Activated naive CD4-positive, alpha-beta T cell (primary cell): ENCODE results near the gene RAB1A.
"Not testable (repeated sequence)": the region's sequence is repeated elsewhere in the genome, so short reads cannot be mapped to it uniquely, and the experiment has no call there.

Experiments used
- DNase-seq, 4 experiments: peaks; one replicate each; lab custom pipeline; 2025; lab: John Stamatoyannopoulos, UW

Gene RAB1A

DNA sequence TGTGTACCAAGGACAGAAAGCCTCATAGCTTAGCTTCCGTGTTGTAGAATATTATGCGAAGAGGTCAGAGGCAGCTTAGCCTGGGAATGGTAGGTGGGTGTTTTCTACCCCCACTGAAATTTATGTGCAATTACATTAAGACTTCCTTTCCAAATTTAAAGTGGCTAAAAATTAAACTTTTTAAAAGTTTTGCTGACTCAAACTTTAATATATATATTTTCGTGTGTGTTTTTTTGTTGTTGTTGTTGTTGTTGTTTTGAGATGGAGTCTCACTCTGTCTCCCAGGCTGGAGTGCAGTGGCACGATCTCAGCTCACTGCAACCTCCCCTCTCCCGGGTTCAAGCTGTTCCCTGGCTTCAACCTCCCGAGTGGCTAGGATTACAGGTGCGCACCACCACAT is 4.3 kb upstream of the RAB1A start:
- DNase-seq, result no peak

DNA sequence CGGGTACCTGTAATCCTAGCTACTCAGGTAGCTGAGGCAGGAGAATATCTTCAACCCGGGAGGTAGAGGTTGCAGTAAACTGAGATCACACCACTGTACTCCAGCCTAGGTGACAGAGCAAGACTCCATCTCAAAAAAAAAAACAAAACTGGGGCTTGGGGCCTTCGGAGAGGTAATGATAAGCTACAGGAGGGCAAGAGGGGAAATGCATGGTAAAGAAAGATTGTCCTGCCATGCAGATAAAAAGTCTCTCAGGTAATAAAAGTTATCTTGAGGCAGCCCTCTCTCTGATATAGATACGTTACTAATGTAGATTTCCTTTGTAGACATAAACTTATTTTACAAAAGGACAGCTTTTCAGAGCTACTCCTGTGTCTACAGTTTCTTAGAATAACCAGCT is 3.7 kb upstream of the RAB1A start:
- no peak for DNase-seq

DNA sequence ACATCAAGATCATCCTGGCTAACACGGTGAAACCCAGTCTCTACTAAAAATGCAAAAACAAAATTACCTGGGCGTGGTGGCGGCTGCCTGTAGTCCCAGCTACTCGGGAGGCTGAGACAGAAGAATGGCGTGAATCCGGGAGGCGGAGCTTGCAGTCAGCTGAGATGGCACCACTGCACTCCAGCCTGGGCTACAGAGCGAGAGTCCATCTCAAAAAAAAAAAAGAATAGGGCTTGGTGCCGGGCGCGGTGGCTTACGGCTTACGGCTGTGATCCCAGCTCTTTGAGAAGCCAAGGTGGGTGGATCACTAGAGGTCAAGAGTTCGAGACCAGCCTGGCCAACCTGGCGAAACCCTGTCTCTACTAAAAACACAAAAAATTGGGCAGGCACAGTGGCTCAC is 3.0 kb upstream of the RAB1A start:
- DNase-seq, result not testable (repeated sequence)

DNA sequence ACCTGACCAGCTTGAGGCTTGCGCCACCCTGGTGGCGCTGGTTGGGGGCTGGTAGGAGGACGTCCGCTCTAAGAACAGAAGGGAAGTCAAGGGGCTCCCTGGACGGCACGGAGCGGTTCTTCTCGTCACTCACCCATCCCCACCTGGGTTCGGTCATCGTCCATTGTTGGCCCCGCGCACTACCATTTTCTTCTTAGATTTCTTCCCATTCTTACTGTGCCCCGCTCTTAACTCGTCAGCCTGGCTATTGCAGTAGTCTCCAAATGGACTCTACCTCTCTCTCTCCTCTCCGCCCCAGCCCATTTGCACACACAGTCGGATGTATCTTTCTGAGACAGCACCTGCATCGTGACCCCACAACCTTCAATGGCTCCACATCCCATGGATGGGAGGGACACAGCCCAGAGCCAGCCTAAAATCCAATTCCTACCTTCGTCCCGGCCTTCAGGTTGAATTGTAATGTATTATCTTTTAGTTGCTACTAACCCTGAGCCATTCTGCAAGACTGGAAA is 814 bp upstream of the RAB1A start:
- no peak for DNase-seq

DNA sequence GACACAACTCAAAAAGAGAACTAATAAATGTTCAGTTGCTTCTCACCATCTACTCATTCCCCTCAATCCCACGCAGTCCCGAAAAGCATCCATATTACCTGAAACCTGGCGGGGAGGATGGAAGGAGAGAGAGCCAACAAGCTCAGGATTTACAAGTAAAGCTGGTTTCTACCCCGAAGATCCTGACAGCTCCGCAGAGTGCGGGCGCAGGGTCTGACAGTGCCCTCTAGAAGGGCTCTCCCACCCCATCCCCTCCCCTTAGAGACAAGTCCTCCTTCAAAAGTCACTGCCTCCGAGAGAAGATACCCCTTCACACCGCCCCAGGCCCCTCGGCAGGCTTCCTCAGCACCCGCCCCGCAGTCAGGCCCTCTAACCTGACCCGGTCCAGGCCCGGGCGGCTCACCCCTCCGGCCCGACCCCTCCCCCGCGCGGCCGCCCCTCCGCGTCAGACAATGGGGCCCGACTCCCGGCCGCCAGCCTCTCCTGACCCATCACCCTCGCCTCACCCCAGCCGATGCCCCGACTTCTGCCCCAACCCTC is 550 bp downstream of the RAB1A start:
- peak in 2 of 4 experiments; percentile 42 to 47 for DNase-seq

DNA sequence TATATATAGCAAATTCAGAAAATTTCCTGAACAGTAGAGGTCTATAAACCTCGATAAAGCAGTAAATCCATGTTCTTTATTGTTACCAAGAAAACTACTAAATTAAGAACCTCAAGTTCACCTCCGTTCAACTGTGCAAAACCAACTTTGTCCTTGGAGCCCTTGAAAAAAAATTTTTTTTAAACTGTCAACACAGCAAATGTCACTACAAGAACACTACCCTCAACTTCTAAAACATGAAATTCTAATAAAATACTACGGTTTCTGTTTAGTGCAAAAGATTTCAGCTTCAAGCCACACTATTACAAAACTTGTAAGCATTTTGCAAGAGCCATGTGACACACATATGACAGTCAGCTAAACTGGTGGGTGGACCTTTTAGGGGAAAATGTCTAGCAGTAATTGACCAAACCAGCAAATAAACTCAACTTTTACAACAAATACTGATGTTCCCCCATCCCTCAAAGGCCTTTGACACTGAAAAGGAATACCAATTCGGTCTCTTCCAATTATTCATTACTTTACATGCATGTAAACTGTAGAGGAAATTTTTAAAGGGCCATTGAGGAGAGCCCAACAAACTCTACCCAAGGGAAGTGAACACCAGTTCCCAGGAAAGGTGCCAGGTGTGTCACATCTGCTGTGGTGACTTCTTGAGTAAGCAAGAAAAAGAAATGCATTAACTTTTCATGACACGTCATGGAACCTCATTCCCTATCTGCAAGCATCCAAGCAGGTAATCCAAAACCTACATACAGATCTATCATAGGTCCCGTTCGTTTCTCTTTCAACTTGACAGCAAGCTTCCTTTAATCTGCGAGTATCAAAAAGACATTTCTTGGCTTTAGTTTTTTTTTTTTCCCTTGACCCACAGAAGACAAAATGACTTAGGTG is 1.4 kb downstream of the RAB1A start:
- DNase-seq, result no peak

DNA sequence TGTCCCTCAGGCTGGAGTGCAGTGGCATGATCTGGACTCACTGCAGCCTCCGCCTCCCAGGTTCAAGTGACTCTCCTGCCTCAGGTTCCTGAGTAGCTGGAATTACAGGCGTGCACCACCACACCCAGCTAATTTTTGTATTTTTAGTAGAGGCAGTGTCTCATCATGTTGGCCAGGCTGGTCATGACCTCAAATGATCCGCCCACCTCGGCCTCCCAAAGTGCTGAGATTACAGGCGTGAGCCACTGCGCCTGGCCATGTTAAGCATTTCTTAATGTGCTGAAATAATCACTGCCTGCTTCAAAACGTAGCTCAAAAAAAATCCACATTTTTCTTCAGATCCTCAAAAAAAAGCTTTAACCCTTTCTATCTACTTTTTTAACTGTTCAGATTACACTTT is 4.4 kb downstream of the RAB1A start:
- not testable (repeated sequence) for DNase-seq

DNA sequence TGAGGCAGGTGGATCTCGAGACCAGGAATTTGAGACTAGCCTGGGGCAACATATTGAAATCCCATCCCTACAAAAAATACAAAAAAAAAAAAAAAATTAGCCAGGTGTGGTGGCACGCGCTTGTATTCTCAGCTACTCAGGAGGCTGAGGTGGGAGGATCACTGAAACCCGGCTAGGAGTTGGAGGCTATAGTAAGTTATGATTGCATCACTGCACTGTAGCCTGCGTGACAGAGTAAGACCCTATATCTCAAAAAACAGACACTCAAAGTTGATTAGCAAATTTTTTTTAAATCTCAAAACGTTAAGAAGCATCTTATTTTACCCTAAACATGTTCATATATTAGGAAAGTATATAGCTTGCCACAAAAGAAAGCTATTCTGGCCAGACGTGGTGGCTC is 7.6 kb downstream of the RAB1A start:
- no peak for DNase-seq

DNA sequence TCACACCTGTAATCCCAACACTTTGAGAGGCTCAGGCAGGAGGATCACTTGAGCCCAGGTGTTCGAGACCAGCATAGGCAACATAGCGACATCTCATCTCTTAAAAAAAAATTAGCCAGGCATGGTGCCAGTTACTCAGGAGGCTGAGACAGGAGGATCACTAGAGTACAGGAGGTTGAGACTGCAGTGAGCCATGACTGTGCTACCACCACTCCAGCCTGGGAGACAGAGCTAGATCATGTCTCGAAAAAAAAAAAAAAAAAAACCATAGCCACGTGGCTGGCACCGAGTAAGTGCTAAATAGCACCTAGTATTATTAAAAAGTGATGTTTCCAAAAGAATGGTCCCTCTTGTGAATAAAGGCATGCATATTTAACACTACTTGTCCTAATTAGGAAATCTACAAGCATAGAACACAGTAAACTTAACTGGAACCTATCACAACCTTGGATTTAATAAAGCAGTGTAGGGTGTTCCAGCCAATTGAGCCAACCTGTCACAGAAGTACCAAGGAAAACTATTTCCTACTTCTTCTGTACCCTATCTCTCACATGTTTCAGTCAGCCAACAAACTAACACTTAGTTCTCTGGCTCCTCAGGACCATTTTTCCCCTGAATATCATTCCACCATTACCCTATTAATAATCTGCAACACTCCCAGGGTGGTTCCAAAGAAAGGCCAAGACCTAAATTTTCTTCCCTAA is 8.8 kb downstream of the RAB1A start:
- DNase-seq, result no peak

DNA sequence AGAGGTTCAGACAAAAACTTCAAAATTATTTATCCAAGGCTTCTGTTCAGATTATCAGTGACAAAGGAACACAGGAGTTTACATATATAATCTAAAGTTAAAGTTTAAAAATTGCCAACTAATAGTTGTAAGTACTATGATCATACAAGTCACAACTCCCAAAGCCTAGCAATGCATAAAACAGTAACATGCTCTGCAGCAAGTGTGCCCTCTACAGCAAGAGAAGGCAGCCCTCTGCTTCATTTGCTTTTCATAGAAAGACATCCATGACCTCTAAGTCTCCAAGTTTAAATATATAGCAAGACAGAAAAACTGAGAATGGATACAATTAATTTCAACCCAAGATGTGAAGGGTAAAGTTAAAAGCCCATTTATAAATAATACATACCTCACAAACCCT is 13.3 kb downstream of the RAB1A start:
- DNase-seq, result no peak

DNA sequence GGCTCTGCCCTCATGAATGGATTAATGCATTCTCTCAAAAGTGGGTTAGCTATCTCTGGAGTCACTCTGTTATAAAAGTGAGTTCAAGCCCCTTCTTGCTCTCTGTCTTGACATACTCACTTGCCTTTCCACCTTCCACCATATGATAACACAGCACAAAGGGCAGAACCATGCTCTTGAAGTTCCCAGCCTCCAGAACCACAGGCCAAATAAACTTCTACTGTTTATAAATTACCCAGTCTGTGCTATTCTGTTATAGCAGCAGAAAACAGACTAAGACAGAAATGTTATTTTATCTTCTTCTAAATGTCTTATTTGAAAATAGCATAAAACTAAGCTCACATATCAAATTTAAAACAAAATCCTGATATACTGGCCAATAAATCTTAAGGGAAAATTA is 15.0 kb downstream of the RAB1A start:
- no peak for DNase-seq

DNA sequence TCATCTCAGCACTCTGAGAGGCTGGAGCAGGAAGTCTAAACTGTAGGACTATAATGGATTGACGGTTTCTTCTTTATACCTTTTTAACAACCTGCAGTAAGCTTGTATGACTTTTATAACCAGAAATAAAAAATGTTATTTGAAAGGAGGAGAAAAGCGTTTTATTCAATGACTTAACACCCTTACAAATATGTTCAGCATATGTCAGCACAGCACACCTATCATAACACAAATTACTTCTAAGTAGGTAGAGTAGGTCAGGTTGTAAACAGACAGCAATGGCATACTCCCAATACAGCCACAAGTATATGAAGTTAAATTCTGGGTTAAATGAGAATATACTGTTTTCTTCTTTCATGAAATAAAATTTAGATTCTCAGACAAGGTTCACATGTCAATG is 16.1 kb downstream of the RAB1A start:
- no peak for DNase-seq

DNA sequence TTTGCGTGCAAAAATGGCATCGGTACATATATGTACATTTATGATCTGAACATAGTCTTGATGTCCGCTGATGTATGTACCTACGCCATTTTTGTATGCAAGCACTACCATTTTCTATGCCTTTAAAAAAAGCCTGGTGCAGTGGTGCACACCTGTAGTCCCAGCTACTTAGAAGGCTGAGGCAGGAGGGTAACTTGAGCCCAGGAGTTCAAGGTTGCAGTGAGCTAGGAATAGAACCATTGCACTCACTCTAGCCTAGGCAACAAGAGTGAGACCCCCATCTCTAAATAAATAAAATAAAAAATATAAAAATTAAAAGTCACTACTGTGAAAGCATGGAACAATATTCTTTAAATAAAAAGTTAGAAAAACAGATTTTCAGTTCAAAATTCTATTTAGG is 16.7 kb downstream of the RAB1A start:
- DNase-seq, result no peak

DNA sequence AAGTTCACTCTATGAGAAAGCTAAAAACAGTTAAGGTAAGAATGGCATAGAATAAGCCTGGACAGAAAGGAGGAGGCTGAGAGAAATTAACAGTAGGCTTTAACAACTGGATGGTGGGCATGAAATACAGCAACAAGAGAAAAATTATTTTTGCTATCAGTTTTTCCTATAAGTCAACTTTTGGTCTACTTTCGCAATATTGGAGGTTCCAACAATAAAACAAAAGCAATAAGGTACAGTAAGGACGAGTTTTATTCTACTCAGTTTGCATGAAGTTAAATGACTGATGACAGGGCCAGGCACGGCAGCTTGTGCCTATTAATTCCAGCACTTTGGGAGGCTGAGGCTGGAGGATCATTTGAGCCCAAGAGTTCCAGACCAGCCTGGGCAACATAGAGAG is 17.3 kb downstream of the RAB1A start:
- no peak for DNase-seq

DNA sequence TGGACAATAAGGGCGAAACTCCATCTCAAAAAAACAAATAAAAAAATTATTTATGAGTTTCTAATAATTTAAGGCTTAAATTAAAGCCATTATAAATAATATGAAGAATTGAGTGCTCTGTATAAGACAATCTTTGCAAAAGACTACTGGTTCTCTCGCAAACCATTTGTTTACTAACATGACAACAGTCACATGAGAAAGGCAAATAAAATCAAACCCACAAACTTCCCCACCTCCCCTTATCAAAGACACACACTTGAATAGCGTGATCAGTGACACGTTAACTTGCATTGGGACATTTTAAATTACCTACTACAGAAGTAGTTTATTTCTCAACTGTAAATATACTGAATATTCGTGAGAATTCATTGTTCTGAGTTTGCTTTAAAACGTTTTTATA is 21.1 kb downstream of the RAB1A start:
- no peak for DNase-seq

DNA sequence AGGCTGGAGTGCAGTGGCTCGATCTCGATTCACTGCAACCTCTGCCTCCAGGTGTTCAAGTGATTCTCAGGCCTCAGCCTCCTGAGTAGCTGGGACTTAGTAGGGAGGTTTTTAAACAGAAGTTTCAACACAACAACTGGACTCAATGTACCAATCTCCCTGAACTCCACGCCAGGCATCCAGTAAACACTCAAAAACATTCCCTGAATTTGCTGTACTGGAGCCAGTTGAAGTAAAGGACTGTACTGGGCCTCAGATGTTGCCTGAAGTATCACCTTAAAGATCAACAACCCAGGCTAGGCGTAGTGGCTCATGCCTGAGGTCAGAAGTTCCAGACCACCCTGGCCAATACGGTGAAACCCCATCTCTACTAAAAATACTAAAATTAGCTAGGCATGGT is 22.4 kb downstream of the RAB1A start:
- no peak for DNase-seq

DNA sequence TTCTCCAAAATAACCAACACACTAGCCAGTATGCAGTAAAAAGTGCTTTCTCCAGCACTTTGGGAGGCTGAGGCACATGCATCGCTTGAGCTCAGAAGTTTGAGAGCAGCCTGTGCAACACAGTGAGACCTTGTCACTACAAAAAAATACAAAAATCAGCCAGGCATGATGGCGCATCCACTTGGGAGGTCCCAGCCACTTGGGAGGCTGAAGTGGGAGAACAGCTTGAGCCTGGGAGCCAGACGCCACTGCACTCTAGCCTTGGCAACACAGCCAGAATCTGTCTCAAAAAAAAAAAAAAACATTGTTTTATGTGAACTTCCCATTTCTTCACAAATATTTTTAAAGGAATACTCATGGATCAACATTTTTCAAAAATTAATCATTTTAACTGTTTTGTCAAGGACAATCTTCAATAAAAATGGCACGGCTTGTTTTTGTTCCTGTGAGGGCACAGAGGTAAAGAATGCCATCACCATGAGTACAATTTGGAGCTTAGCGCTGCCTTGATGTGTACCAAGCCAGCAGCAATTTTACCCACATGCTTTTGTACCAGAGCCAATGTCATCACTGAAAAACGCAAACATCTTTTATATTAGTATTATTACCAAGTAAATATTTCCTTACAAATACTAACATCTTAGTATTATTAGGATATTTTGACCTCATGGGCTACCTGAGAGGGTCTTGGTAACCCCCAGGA is 26.7 kb downstream of the RAB1A start:
- no peak for DNase-seq

DNA sequence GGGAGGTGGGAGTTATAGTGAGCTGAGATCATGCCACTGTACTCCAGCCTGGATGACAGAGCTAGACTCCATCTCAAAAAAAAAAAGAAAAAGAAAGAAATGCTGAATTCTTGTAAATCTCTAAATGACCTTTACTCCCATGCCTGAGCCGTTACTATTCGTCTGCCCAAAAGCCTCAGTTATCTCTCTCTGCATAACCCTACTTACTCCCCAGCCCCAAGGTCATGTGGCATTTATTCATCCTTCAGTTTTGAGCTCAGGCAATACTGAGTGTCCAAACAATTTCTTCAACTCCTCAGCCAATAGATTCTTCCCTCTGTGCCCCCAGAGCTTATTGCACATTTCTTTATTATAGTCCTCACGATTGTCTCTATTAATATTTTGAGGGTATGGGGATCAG is 28.8 kb downstream of the RAB1A start:
- DNase-seq, result no peak

DNA sequence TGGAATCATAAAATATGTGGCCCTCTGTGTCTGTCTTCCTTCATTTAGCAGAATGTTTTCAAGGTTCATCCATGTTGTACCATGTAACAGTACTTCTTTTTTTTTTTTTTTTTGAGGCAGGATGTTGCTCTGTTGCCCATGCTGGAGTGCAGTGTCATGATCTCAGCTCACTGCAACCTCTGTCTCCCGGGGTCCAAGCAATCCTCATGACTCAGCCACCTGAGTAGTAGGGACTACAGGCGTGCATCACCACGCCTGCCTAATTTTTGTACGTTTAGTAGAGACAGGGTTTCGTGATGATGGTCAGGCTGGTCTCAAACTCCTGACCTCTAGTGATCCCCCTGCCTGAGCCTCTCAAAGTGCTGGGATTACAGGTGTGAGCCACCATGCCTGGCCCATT is 31.2 kb downstream of the RAB1A start:
- no peak for DNase-seq

DNA sequence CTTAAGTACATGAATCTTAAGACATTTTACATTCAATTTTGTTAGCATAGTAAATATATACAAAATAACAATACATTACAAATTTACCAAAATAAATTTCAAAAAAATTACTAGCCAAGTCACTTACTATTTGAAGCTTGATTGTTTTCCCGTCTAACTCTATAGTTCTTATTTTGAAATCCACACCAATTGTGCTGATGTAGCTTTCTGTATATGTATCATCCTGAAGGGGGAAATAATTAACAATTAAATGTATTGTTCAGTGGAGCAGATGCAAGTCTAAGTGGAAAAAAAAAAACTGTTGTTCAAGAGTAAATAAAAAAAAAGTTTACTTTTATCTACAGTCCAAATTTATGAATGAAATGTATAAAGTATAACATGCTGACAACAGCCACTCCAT is 32.1 kb downstream of the RAB1A start:
- DNase-seq, result no peak

DNA sequence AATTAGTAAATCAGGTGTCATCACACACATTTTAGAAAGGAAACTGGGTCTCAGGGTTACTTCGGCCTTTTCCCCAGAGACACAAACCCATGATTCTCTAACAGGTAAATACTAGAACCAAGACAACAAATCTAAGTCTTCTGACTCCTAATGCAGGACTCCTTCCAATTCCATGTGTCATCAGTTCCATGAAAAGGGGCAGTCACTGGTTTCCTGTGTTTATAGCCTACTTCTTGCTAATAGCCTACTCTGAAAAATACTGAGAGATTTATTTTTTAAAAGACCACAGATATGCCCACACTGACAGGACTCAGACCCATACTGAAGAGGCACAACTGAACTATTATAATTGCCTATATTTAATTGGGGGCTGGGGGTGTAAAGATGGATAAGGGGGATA is 33.0 kb downstream of the RAB1A start:
- no peak for DNase-seq

DNA sequence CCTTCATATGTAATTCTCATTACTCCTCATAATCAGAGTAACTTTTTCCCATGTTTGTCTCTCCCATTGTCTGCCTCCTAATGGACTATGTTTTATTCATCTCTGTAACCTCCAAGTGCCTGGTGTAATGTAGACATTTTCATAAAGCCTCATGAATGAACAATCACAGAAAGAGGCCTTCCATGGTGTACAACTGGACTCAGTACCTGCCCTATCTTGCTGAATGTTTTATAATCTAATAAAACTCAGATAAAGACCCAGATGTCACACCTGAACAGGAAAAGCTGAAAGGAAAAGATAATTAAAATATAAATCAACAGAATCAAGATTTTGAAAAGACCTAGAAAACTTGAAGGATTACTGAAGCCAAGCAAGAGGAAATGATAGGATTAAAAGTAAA is 36.7 kb downstream of the RAB1A start:
- DNase-seq, result no peak
